ENCODE measurements around the gene NT5E. TPM values are rescaled to one million over a fixed set of nuclear protein-coding genes. Genes with fewer than 3 reads are reported as not detected.
A peak's percentile ranks its signal among the peaks of the same experiment; 100 is the strongest.

The NT5E gene
- total RNA-seq, 1 experiment from 2014 or later: 76.5 TPM

DNA sequence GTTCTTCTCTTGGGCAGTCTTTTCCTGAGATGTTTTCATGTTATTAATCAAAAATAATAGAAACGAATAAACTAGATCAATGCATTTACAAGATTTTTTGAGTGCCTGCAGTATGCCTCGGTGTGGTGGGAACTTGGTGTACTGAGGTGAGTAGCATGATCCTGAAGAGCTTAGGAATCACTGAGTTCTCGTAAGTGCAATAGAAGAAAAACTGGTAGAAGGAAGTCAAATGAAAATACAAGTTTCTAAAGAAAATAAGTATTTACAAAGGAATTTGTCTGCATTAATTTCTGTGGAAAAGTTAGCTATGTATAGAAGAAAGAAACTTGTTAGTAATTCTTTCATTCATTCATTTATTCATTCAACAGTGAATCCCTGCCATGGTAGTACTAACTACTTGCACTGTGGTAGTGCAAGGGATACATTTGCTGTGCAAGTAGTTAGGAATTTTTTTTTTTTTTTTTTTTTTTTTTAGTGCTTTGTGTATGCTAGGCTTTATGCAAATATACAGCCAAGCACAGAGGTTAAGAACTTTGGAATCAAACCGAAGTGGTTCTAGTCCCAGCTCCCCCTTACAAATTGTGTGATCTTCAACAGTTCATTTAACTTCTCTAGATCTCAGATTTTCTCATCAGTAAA lies 13.9 kb downstream of the NT5E start:
- H3K9me3 Mint-ChIP-seq (ENCODE audit: low read depth, unreplicated experiment): no peaks in the 10 kb centered on the region
- H3K27ac Mint-ChIP-seq (ENCODE audit: unreplicated experiment): peak overlapping the region; percentile 87
- peaks cover 27% of the 10 kb centered on the region for H3K36me3 Mint-ChIP-seq (ENCODE audit: insufficient read depth, unreplicated experiment)
- CTCF ChIA-PET: interaction anchor here (0.7 to 2.6 kb wide), 5 partner anchors 9 to 108 kb away, joined by 3 to 12 read pairs (median 5); no protein-coding TSS in a partner anchor
- peak overlapping the region; percentile 20 for H3K4me3 Mint-ChIP-seq (ENCODE audit: low read depth, unreplicated experiment)
- no TSS peak for BruUV-seq (replicated peaks)
- DNase-seq: no peak
- H3K4me1 Mint-ChIP-seq (ENCODE audit: low read depth, unreplicated experiment): peaks cover 76% of the 10 kb centered on the region
- H3K27me3 Mint-ChIP-seq (ENCODE audit: unreplicated experiment): no peaks in the 10 kb centered on the region
- TF ChIP-seq, protein P1, sequence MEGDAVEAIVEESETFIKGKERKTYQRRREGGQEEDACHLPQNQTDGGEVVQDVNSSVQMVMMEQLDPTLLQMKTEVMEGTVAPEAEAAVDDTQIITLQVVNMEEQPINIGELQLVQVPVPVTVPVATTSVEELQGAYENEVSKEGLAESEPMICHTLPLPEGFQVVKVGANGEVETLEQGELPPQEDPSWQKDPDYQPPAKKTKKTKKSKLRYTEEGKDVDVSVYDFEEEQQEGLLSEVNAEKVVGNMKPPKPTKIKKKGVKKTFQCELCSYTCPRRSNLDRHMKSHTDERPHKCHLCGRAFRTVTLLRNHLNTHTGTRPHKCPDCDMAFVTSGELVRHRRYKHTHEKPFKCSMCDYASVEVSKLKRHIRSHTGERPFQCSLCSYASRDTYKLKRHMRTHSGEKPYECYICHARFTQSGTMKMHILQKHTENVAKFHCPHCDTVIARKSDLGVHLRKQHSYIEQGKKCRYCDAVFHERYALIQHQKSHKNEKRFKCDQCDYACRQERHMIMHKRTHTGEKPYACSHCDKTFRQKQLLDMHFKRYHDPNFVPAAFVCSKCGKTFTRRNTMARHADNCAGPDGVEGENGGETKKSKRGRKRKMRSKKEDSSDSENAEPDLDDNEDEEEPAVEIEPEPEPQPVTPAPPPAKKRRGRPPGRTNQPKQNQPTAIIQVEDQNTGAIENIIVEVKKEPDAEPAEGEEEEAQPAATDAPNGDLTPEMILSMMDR (IDR thresholded peaks at IDR 0.05; ENCODE audit: unreplicated experiment): no peak
- intact Hi-C loops (cut with micrococcal nuclease; ENCODE audit: unreplicated experiment): loop anchor here (2.0 kb wide), 2 partner anchors 59 to 103 kb away; no protein-coding TSS in a partner anchor

DNA sequence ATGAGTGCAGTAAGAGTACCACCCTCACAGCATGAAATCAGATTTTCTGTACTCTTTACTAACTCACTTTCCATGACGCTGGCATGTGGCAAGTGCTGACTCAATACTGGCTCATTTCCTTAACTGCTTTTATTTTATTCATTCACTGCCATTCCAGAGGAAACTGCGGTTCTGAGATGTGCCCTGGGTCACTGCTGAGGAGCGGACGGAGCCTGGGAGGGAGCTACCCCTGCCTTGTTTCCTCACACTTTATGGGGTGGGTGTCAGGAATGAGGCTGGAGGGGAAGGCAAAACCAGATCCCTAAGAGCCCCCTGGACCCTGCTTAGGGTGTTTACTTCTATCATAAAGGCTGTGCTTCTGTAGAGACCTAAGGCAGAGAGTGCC lies 14.4 kb downstream of the NT5E start:
- H3K9me3 Mint-ChIP-seq (ENCODE audit: low read depth, unreplicated experiment): no peaks in the 10 kb centered on the region
- peak; percentile 67 for DNase-seq
- no peaks in the 10 kb centered on the region for H3K27me3 Mint-ChIP-seq (ENCODE audit: unreplicated experiment)
- TF ChIP-seq, protein P1 (IDR thresholded peaks at IDR 0.05; ENCODE audit: unreplicated experiment): no peak
- CTCF ChIA-PET: interaction anchor here (1.2 to 2.2 kb wide), 3 partner anchors 9 to 103 kb away, joined by 5 to 12 read pairs (median 5); no protein-coding TSS in a partner anchor
- H3K4me1 Mint-ChIP-seq (ENCODE audit: low read depth, unreplicated experiment): peaks cover 76% of the 10 kb centered on the region
- peak overlapping the region; percentile 20 for H3K4me3 Mint-ChIP-seq (ENCODE audit: low read depth, unreplicated experiment)
- intact Hi-C loops (cut with micrococcal nuclease; ENCODE audit: unreplicated experiment): loop anchor here (2.0 kb wide), 2 partner anchors 59 to 103 kb away; no protein-coding TSS in a partner anchor
- BruUV-seq (replicated peaks): no TSS peak
- peak overlapping the region; percentile 87 for H3K27ac Mint-ChIP-seq (ENCODE audit: unreplicated experiment)
- peaks cover 32% of the 10 kb centered on the region for H3K36me3 Mint-ChIP-seq (ENCODE audit: insufficient read depth, unreplicated experiment)

DNA sequence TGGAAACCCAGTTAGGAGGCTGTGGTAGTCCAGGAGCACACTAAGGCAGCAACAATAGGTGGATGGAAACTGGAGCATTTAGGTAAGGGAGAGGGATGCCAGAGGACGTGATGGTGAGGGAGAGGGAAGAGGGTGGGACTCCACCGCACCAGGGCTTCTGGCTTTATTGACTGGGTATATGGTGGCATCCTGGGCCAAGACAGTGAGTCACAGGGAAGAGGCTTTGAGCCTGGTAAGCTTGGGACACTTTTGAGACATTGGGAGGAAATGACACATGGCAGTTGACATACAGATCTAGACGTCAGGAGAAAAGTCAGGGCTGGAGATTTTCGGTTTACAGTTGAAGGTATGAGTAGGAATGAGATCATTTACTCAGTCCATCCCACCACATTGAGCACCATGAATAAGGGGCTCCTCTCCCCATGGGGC lies 14.9 kb downstream of the NT5E start:
- Mint-ChIP-seq H3K36me3 (ENCODE audit: insufficient read depth, unreplicated experiment) (peaks cover 33% of the 10 kb centered on the region), H3K27ac (ENCODE audit: unreplicated experiment) (peak overlapping the region; percentile 87), H3K27me3 (ENCODE audit: unreplicated experiment) (no peaks in the 10 kb centered on the region), H3K4me3 (ENCODE audit: low read depth, unreplicated experiment) (peak overlapping the region; percentile 20), H3K9me3 (ENCODE audit: low read depth, unreplicated experiment) (no peaks in the 10 kb centered on the region), H3K4me1 (ENCODE audit: low read depth, unreplicated experiment) (peaks cover 76% of the 10 kb centered on the region)
- TF ChIP-seq, protein P1 (IDR thresholded peaks at IDR 0.05; ENCODE audit: unreplicated experiment): no peak
- CTCF ChIA-PET: interaction anchor here (1.2 to 2.2 kb wide), 2 partner anchors 18 to 103 kb away, joined by 5 to 12 read pairs; no protein-coding TSS in a partner anchor
- intact Hi-C loops (cut with micrococcal nuclease; ENCODE audit: unreplicated experiment): loop anchor here (2.0 kb wide), 2 partner anchors 60 to 104 kb away; no protein-coding TSS in a partner anchor
- peak; percentile 42 for DNase-seq
- BruUV-seq (replicated peaks): TSS peak; percentile 27

DNA sequence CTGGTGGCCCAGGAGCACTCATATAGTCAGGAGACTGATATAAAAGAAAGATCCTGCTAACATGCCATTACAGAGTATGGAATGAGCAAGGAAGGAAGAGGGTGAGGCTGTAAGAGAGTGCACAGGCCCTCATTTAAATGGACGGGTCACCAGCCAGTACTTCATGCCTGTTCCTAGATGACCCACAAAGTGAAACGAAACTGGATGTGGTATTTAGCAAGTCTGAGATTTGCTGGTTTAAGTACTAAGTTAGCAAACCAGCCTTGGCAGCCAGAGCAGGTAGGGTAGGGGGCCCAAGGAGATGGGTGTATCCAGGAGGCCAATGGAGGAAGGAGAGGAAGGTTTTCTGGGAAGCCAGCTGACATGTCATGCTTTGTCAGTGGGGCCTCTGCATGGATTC lies 15.9 kb downstream of the NT5E start:
- peaks cover 68% of the 10 kb centered on the region for H3K4me1 Mint-ChIP-seq (ENCODE audit: low read depth, unreplicated experiment)
- DNase-seq: no peak
- no peaks in the 10 kb centered on the region for H3K27me3 Mint-ChIP-seq (ENCODE audit: unreplicated experiment)
- peak overlapping the region; percentile 87 for H3K27ac Mint-ChIP-seq (ENCODE audit: unreplicated experiment)
- no peak overlapping the region for H3K4me3 Mint-ChIP-seq (ENCODE audit: low read depth, unreplicated experiment)
- H3K9me3 Mint-ChIP-seq (ENCODE audit: low read depth, unreplicated experiment): no peaks in the 10 kb centered on the region
- TF ChIP-seq, protein P1 (IDR thresholded peaks at IDR 0.05; ENCODE audit: unreplicated experiment): no peak
- intact Hi-C loops (cut with micrococcal nuclease; ENCODE audit: unreplicated experiment): loop anchor here (2.0 kb wide), 2 partner anchors 61 to 105 kb away; no protein-coding TSS in a partner anchor
- H3K36me3 Mint-ChIP-seq (ENCODE audit: insufficient read depth, unreplicated experiment): peaks cover 33% of the 10 kb centered on the region
- CTCF ChIA-PET: no interaction called here
- BruUV-seq (replicated peaks): no TSS peak

Measured in Calu3 (cell line).